ENCODE measurements around the gene BEND3.

DNA sequence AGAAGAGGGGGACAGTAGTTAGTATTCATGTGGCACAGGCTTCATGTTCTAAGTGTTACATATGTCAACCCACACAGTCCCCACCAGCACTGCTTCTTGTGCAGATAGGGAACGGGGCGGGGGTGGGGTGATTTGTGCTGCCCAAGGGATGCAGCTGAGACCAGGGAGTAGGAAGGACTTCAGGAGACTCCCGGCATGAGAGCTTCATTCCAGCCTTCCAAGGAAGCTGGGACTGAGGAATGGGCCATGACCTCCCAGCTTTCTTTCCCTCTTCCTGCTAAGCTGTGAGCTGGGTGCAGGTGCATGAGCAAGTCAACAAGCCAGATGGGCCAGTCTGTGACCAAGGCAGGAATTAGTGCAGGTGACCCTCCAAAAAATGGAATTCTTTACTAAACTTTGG lies 9.2 kb downstream of the BEND3 start:
- no peak for TF ChIP-seq MAZ (IDR thresholded peaks at IDR 0.05; ENCODE audit: borderline replicate concordance, low read depth, low read length)
- TF ChIP-seq POLR2A (IDR thresholded peaks at IDR 0.05; ENCODE audit: low read length) = no peak
- no peak for TF ChIP-seq HEYL (CRISPR knock-in tag; IDR thresholded peaks at IDR 0.05)
- TF ChIP-seq POLR2AphosphoS2 (conservative IDR thresholded peaks at IDR 0.05; ENCODE audit: low read length) = no peak
- TF ChIP-seq, protein P1, sequence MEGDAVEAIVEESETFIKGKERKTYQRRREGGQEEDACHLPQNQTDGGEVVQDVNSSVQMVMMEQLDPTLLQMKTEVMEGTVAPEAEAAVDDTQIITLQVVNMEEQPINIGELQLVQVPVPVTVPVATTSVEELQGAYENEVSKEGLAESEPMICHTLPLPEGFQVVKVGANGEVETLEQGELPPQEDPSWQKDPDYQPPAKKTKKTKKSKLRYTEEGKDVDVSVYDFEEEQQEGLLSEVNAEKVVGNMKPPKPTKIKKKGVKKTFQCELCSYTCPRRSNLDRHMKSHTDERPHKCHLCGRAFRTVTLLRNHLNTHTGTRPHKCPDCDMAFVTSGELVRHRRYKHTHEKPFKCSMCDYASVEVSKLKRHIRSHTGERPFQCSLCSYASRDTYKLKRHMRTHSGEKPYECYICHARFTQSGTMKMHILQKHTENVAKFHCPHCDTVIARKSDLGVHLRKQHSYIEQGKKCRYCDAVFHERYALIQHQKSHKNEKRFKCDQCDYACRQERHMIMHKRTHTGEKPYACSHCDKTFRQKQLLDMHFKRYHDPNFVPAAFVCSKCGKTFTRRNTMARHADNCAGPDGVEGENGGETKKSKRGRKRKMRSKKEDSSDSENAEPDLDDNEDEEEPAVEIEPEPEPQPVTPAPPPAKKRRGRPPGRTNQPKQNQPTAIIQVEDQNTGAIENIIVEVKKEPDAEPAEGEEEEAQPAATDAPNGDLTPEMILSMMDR (IDR thresholded peaks at IDR 0.05) = no peak
- no peak for TF ChIP-seq ESRRA (IDR thresholded peaks at IDR 0.05; ENCODE audit: borderline replicate concordance, low read length)
- no peak for TF ChIP-seq RAD21 (conservative IDR thresholded peaks at IDR 0.05 in 1 of 2, IDR thresholded peaks at IDR 0.05 in 1 of 2)
- no peak for TF ChIP-seq BHLHE40 (IDR thresholded peaks at IDR 0.05; ENCODE audit: low read depth, low read length)
- TF ChIP-seq EP300 (IDR thresholded peaks at IDR 0.05) = no peak
- no peak for TF ChIP-seq CHD2 (IDR thresholded peaks at IDR 0.05; ENCODE audit: low read length, partially characterized antibody)
- TF ChIP-seq RCOR1 (IDR thresholded peaks at IDR 0.05; ENCODE audit: low read depth, low read length) = no peak
- no peak for TF ChIP-seq EHMT2 (IDR thresholded peaks at IDR 0.05; ENCODE audit: low read depth)
